Fibroblast of upper back skin (primary cell): ENCODE measurements around the gene CHRNG.
"Not testable (repeated sequence)": the region's sequence is repeated elsewhere in the genome, so short reads cannot be mapped to it uniquely, and the experiment has no call there.

Source experiments
- DNase-seq: peaks from one replicate; pipeline ENCODE4 v3.0.0-alpha.2; 2013

Gene CHRNG

DNA sequence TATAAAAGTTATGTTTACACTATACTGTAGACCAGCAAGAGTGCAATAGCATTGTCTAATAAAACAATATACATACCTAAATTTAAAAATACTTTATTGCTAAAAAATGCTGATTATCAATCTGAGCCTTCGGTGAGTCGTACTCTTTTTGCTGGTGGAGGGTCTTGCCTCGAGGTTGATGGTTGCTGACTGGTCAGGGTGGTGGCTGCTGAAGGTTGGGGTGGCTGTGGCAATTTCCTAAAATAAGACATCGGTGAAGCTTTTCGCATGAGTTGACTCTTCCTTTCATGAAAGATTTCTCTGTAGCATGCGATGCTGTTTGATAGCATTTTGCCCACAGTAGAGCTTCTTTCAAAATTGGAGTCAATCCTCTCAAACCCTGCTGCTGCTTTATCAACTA, 8.5 kb downstream of the CHRNG start:
- DNase-seq: no peak

- DNase-seq: no peak
These were observed 10.3 kb downstream of the CHRNG start for GRCh38 chr2:232549655-232550353.

- peak; percentile 91 for DNase-seq
These were observed 11.1 kb downstream of the CHRNG start, which contains the start of the genes EIF4E2 and TIGD1 for GRCh38 chr2:232550354-232551249. TSS of gene EIF4E2 (plus strand) at chr2:232550689. CDS start at chr2:232550725, 36 bp downstream. TSS of gene TIGD1 (minus strand) at chr2:232550557. CDS start at chr2:232549882, 675 bp downstream.

GRCh38 chr2:232551250-232551638, 11.8 kb downstream of the CHRNG start:
- DNase-seq: no peak

DNA sequence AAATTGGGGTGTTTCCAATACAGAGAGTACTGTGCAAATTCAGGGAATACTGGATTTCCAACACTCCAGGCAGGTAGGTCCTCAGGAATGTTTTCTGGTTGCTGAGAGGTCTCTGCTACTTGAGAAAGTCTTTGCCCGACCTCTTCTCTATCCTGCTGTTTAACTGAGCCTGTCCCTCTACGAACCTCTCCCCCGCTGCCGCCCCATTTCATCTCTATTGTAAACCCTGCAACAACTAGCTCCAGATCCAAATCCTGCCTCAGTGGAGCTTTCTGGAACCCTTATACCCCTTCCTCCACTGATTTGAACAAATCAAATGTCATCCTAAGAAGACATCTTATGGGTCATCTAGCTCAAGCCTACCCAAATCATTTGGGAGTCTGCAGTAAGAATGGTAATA, 12.3 kb downstream of the CHRNG start:
- no peak for DNase-seq

GRCh38 chr2:232556426-232556825, 16.9 kb downstream of the CHRNG start:
- DNase-seq: no peak

GRCh38 chr2:232562515-232563151, 23.1 kb downstream of the CHRNG start:
- DNase-seq: no peak

DNA sequence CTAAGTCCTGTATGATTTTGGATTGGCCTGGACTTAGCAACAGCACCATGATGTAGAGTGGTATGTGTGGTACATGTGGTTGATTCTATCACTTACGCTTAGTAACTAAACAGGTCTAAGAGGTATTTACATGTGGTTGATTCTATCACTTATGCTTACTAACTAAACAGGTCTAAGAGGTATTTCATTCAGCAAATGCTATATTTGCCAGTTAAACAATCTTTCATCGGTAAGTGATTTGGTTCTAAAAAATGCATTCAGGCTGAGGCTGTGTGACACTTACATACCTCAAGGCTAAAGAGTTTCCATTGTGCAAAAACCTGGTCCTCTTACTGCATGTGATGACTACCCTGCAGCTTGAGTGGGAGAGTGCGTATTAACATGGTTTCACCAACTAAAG, 24.1 kb downstream of the CHRNG start:
- DNase-seq: peak; percentile 26

GRCh38 chr2:232567721-232568120, 28.2 kb downstream of the CHRNG start:
- no peak for DNase-seq

DNA sequence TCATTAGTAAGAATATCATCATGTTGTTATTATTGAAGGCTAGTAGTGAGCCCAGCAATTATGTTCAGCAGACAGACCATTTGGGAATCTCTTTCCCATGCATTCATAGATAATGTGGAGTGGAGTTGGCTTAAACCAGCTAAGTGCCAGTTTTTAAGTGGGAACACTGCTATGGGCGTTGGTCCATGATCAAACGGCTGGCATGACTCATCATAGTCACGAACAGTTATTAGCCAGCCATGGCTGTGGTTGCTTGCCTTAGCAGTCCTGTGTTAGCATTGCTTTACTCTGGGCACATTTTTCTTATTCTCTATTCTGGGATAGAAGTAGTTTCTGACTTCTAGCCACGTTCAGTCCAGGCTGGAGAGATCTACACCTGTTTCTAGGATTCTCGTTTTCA, 28.7 kb downstream of the CHRNG start:
- DNase-seq: peak; percentile 29

- no peak for DNase-seq
These were observed 30.0 kb downstream of the CHRNG start for GRCh38 chr2:232569541-232569940.

DNA sequence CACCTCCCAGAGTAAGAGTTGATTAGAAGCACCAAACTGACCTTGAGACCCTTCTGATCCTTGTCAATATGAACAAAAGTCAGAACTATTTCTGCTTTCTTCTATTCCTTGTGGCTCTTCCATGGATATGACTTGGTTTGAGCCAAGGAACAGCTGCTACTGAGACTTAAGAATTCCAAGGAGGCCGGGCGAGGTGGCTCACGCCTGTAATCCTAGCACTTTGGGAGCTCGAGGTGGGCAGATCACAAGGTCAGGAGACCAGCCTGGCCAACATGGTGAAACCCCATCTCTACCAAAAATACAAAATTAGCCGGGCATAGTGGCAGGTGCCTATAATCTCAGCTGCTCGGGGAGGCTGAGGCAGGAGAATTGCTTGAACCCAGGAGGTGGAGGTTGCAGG, 31.0 kb downstream of the CHRNG start:
- DNase-seq: not testable (repeated sequence)

GRCh38 chr2:232571026-232571474, 31.6 kb downstream of the CHRNG start:
- no peak for DNase-seq

DNA sequence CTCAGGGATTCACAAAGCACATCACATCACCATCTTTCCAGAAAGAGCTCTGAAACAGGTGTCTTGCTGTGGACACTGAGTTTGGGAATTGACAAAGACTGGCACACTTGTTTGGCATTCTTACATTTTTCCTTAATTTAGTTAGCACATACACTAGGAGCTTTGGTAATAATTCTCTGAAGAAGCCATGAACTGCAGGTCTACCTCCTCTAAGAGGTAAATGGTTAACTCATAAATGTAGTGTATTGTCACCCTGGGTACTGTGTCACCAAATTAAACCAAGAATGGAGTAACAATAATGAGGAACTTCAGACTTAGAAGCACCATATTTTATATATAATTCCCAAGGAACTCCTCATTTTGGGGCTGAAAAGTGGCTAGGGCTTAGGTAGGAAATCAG, 33.5 kb downstream of the CHRNG start:
- no peak for DNase-seq

- DNase-seq: no peak
These were observed 34.4 kb downstream of the CHRNG start for GRCh38 chr2:232573771-232574435.

GRCh38 chr2:232574674-232575403, 35.3 kb downstream of the CHRNG start:
- peak; percentile 10 for DNase-seq

- DNase-seq: no peak
These were observed 35.9 kb downstream of the CHRNG start for GRCh38 chr2:232575404-232575746.

GRCh38 chr2:232576995-232577394, 37.5 kb downstream of the CHRNG start:
- peak; percentile 56 for DNase-seq

DNA sequence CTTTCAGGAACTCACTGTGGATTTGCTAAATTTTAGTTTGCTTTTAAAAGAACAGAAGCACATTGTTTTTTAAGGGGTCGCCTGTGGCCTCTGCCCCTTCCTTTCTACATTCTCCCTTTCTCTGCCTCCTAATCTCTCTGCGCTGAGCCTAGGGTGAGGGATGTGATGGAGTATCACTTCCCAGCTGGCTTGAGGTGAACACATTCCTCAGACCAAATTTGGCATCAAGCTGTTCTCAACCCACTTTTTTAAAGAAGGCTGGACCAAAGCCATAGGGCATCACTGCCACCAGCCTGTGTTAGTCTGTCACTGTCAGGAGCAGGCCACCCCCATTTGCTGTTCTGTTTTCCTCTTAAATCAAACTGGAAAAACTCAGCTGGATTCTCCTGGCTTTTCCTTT, 38.3 kb downstream of the CHRNG start:
- DNase-seq: no peak

DNA sequence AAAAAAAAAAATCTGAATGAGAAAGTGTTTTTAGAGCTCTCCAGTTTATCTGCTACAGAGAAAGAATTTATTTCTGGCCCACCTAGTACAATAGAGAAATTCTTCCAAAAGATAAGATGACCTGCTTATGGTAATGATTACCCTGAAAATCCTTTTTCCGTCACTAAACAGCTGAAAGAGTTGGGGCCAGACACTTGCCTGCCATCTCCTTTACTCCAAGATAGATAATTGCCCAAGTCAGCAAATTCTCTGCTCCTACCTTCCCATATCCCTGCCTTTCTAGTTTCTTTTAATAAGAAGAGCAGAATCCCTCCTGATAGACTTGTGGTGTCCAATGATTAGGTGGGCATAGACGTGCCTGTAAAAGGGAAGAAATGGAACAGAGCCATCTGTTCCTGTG, 39.1 kb downstream of the CHRNG start:
- no peak for DNase-seq

DNA sequence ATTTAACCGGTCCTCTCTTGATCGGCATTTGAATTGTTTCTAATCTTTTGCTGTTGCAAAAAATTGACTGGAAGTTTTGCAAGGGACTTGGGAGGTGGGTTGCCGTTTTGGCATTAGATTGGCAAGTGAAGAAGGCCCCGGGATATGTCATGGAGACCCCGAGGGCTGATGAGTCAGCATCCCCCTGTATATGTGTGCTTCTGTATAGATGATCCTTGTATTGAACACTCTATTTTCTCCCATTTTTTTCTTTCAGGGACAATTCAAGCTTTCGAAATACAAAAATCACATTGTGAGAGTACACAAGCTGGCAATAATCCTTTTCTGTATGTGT, 41.1 kb downstream of the CHRNG start:
- no peak for DNase-seq

- no peak for DNase-seq
These were observed 42.2 kb downstream of the CHRNG start for GRCh38 chr2:232581725-232582124.
